Measurements from ENCODE around the gene SIAH2. TPM values are rescaled to one million over a fixed set of nuclear protein-coding genes. Genes with fewer than 3 reads are reported as not detected.

SIAH2 gene
- total RNA-seq, 4 donors from 2014 or later: 17.8 to 29.0 (median 20.4) TPM

DNA sequence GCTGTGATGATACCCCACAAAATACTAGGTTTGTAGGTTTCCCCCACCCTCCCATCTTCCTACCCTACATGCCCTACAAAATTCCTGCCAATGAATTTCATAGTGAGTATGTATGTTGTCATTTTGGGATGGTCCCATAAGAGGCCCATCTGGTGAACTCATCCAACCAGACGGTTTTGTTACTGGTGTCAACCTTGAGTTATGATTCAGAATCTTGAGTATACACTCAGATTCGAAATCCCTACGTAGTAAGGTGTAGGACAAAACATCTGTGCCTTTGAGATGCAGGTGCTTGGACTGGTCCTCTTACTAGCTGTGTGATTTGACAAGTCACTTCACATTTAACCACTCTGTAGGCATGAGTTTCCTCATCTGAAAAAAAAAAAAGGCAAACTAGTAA, 3.6 kb downstream of the SIAH2 start:
- intact Hi-C loops (cut with DNase I): no loop called here
- TF ChIP-seq, protein P1, sequence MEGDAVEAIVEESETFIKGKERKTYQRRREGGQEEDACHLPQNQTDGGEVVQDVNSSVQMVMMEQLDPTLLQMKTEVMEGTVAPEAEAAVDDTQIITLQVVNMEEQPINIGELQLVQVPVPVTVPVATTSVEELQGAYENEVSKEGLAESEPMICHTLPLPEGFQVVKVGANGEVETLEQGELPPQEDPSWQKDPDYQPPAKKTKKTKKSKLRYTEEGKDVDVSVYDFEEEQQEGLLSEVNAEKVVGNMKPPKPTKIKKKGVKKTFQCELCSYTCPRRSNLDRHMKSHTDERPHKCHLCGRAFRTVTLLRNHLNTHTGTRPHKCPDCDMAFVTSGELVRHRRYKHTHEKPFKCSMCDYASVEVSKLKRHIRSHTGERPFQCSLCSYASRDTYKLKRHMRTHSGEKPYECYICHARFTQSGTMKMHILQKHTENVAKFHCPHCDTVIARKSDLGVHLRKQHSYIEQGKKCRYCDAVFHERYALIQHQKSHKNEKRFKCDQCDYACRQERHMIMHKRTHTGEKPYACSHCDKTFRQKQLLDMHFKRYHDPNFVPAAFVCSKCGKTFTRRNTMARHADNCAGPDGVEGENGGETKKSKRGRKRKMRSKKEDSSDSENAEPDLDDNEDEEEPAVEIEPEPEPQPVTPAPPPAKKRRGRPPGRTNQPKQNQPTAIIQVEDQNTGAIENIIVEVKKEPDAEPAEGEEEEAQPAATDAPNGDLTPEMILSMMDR (IDR thresholded peaks at IDR 0.05): no peak
- TF ChIP-seq POLR2A (IDR thresholded peaks at IDR 0.05): no peak
- DNase-seq: no peak
- Histone ChIP-seq H3K27ac (no peak overlapping the region), H3K9me3 (no peaks in the 10 kb centered on the region), H3K4me1 (peaks cover 13 to 18% of the 10 kb centered on the region in 2 donors), H3K4me3 (replicated peaks in 1 of 3) (no peak overlapping the region), H3K27me3 (no peaks in the 10 kb centered on the region), H3K36me3 (no peaks in the 10 kb centered on the region)
- 94 to 95% methylated on average over 3 of the region's 3 CpGs for WGBS, 2 donors

DNA sequence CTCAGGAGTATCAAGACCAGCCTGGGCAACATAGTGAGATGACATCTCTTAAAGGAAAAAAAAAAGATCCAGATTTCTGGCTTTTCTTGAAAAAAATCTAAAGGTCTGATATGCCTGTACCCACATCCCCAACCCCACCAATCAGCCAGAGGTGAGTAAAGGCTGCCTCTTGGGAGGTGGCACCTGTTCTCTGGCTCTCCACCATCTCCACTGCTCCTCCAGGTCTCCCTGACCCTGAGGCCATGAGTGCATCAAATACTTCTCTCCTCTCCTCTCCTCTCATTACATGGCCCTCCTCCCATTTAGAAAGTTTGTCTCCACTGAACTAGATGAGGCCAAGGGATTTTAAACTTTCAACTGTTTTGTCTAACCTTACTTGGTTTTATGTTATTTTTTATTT, 5.2 kb downstream of the SIAH2 start:
- H3K4me3 ChIP-seq (replicated peaks in 1 of 3): no peak overlapping the region
- TF ChIP-seq POLR2A (IDR thresholded peaks at IDR 0.05): no peak
- TF ChIP-seq, protein P1 (IDR thresholded peaks at IDR 0.05): no peak
- DNase-seq: no peak
- intact Hi-C loops (cut with DNase I): no loop called here
- no peaks in the 10 kb centered on the region for H3K36me3 ChIP-seq
- no peaks in the 10 kb centered on the region for H3K9me3 ChIP-seq
- no peak overlapping the region for H3K27ac ChIP-seq
- peaks cover 12 to 18% of the 10 kb centered on the region in 2 donors for H3K4me1 ChIP-seq
- no peaks in the 10 kb centered on the region for H3K27me3 ChIP-seq

DNA sequence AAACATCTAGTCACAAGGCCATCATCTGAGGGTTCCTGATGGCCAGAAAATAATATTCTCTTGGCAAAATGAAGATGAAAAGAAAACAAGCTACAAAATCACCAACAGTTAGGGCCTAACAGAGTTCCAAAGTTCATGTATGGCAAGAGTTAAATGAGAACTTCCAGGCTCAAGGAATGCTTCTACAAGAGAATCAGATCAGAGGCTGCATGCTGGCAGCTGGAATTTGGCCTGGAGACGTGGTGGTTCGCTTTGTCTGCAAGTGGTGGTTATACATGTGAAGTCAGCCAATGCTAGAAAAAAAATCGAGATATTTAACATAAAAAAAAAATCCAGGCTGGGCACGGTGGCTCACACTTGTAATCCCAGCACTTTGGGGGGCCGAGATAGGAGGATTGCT, 5.6 kb downstream of the SIAH2 start:
- no peak for TF ChIP-seq POLR2A (IDR thresholded peaks at IDR 0.05)
- TF ChIP-seq, protein P1 (IDR thresholded peaks at IDR 0.05): no peak
- H3K36me3 ChIP-seq: no peaks in the 10 kb centered on the region
- peaks cover 13 to 18% of the 10 kb centered on the region in 2 donors for H3K4me1 ChIP-seq
- no peaks in the 10 kb centered on the region for H3K27me3 ChIP-seq
- intact Hi-C loops (cut with DNase I): no loop called here
- H3K4me3 ChIP-seq (replicated peaks in 1 of 3): no peak overlapping the region
- WGBS, 2 donors: 82 to 83% methylated on average over 5 of the region's 5 CpGs
- no peaks in the 10 kb centered on the region for H3K9me3 ChIP-seq
- H3K27ac ChIP-seq: no peak overlapping the region
- DNase-seq: no peak

DNA sequence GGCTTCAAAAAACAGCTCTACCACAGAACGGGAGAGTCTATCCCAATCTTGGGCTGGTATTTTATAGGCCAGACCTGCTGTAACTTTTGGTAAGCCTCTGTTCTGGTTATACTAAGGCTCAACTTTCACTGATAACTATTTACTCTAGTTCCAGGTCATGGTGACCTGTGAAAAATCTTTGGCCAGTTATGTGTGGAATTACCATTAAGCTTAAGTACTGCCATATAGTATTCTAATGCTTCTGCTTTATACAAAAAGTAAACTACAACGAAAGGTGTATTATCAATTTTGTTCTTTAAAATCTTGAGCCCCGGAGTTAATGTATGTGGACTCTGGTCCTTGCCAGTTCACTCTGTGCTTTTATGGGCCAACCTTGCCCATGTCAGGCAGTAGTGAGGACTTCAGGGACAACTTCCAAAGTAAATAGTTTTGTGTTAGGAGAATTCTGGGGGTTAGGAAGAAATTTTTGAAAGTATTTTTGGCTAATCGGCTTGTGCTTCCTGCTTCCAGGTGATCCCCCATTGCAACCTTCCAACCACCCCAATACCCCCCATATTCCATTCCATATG, 6.4 kb downstream of the SIAH2 start:
- no peak for TF ChIP-seq POLR2A (IDR thresholded peaks at IDR 0.05)
- TF ChIP-seq, protein P1 (IDR thresholded peaks at IDR 0.05): no peak
- no peak for DNase-seq
- intact Hi-C loops (cut with DNase I): no loop called here
- Histone ChIP-seq H3K27ac (no peak overlapping the region), H3K4me3 (replicated peaks in 1 of 3) (no peak overlapping the region), H3K27me3 (no peaks in the 10 kb centered on the region), H3K36me3 (no peaks in the 10 kb centered on the region), H3K4me1 (peaks cover 21 to 25% of the 10 kb centered on the region in 2 donors), H3K9me3 (no peaks in the 10 kb centered on the region)
- 93 to 95% methylated on average over 4 of the region's 4 CpGs for whole genome bisulfite sequencing, 2 donors

DNA sequence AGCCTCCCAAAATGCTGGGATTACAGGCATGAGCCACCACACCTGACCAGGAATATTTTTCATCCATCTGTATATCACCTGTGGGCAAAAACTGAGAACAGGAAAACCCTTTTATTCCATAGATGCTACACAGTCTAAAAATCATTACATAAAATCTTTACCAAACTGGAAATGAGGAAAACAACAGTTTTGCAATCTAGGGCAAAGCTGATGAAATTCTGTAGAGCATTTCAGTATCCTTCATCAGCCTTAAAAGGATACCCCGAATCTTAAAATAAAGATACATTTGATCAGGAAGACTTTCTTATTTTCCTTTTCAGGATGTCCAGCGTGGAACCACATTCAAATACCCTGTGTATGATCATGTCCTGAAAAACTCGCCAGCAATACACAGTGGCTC, 7.1 kb downstream of the SIAH2 start:
- intact Hi-C loops (cut with DNase I): no loop called here
- Histone ChIP-seq H3K36me3 (no peaks in the 10 kb centered on the region), H3K27ac (no peak overlapping the region), H3K9me3 (no peaks in the 10 kb centered on the region), H3K4me1 (peaks cover 23 to 25% of the 10 kb centered on the region in 2 donors), H3K4me3 (replicated peaks in 1 of 3) (no peak overlapping the region), H3K27me3 (no peaks in the 10 kb centered on the region)
- no peak for DNase-seq
- WGBS, 2 donors: 90 to 96% methylated on average over 3 of the region's 3 CpGs
- TF ChIP-seq, protein P1 (IDR thresholded peaks at IDR 0.05): no peak
- no peak for TF ChIP-seq POLR2A (IDR thresholded peaks at IDR 0.05)

Data from thyroid gland (tissue), 4 donors.